ENCODE data around the gene ZDHHC14.
"Not testable (repeated sequence)": the region's sequence is repeated elsewhere in the genome, so short reads cannot be mapped to it uniquely, and the experiment has no call there.

The ZDHHC14 gene

DNA sequence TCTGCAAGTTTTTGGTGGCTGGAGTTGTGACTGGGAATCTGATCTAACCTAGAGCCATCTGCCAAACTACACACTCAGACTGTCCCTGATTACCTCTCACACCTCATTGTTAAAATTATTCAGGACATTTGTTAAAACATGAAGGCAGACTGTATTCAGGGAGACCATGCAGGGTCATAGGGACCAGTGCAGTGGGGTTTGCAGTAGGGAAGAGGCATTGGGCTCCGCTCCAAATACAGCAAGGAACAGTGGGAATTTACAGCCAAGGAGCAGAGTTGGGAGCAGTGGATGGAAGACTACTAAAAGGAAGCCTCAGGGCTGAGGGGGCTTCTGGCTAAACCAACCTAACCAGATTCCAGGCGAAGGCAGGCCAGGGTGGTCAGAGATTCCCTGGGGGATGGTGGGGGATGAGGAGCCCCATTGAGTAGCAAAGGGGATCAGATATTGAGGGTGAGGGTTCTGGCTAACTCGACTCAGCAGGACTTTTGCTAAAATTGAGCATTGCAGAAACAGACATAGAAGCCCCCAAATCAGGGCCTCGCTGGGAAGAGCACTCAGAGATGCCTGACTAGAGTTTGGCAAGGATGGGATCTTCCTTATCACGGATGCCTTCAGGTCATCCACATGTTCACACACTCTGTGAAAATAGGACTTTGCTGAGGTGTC lies 172.0 kb downstream of the ZDHHC14 start:
- no peak for DNase-seq (ENCODE audit: low read depth)

DNA sequence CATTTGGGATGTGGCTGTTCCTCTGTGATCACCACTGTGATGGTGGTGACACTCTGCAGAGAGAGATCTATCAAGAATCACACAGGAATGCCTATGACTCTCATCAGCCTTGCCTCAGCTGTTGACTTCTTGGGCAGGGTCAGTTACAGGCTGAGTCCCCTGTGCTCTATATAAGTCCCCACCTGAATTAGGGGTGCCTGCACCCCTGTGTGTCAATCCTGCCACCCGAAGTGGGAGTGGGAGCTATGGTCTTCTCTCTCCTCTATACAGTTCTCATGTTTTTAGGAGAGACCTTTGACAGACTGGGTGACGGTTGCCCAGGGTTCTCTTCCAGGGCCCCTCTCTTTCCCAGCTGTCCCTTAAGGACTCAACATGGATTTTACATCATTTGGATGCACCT lies 173.8 kb downstream of the ZDHHC14 start:
- no peak for DNase-seq (ENCODE audit: low read depth)

DNA sequence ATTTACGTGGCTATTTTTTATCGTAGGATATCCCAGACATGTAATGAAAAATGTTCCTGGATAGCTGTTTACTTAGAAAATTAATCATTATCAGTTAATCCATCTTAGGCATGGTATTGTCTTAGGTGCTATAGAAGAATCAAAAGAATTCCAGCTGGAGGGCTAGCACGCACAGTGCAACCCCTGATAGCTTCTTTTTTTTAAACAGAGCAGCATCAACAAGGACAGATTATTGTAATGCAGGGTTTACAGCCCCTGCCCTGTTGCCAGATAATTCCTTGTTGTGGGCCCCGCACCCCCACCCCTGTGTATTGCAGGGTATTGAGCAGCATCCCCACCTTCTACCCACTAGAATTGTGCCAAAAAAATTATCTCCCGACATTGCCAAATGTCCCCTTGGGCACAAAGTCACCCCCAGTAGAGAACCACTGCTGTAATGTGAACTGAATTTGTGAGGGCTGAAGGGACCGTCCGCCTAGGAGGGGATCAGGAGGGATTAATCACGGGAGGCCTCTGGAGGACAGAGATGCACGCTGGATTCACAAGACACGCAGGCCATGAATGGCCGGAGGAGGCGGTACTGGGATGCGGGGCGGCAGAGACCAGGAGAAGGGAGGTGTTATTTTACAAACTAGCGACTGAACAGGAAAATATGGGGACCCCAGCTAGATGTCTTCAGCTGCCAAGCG lies 174.6 kb downstream of the ZDHHC14 start:
- DNase-seq (ENCODE audit: low read depth): no peak

DNA sequence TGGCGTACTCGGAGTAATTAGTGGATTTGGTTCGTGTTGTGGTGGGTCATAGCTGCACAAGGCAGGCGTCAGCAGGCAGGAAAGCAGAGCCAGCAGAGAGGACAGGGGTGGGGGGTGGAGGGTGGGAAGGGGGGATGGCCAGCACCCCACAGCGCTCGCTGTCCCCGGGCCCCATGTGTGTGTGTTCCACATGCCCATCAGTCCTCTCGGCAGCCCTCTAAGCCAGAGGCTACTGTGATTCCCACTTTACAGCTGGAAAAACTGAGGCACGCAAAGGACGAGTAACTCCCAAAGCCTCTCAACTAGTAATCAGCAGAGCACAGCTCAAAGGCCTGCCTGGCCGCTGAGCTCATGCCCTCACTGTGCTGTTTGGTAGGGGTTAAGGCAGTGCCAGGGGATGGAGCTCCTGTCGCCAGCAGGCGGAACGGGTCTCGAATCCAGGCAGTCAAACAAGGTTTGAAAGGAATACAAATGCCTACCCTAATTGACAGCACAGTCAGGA lies 175.2 kb downstream of the ZDHHC14 start:
- DNase-seq (ENCODE audit: low read depth): no peak

DNA sequence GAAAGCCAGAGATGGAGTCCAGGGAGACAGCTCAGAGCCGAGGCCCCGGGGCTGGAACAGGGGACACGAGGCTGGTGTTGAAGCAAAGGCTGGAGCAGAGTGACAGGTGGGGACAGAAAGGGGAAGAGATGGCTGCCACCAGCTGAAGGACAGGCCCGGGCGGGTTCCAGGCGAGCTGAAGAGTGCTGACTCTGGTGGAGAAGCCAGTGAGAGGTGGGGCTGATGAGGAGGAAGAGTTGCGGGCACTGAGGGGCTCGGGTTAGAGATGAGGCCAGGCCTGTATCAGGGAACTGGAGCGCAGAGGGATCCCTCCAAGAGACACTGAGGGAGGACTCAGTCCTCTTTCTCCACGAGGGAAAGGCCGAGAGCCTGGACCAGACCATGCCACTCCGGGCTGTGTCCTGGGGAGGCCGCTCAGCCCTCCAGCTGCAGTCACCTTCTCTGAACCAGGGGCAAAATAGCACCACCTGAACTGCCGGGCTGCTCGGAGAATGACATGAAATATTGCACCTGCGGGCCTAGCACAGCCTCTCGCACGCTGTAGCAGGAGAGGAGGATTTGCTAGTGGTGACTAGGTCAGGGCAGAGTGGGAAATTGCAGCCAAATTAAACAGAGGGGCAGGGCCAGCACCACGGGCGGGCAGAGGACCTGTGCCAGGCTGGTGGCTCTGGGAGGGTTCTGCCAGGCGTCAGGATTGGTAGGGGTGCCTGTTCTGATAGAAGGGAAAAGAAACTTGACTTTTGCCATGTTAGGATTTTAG lies 175.9 kb downstream of the ZDHHC14 start:
- no peak for DNase-seq (ENCODE audit: low read depth)

DNA sequence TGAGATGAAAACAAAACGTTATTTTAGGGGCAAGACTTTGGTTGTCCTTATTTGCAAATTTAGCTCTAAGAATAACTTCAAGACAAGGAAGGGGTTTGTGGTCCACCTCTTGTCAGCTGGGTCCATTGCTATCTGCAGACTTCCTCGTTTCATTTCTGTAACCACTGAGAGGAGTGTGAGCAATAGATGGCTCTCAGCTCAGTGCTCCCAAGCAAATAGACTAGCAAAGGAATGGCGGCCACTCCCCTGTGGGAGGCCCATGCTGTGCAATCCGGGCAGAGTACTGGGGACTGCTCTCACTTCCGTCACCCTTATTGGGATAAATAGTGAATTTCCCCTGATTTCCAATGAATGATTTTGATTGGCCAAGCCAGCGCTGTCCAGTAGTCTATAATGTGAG lies 176.6 kb downstream of the ZDHHC14 start:
- DNase-seq (ENCODE audit: low read depth): no peak

DNA sequence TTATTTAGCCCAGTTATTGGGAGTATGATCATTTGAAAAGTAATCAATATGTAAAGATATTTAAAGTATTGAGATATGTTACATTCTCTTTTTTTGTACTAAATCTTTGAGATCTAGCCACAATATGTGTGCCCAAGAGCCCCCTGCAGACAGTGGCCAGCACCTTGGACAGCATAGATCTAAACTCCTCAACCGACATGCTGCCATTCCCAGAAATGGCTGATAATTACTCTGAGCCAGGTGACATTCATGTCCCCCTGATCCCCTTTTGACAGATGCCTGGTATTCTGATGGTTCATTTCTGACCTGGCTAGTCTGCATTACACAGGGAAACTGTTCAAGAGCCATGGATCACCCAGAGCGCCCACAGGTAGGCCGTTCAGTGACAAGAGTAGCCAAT lies 177.1 kb downstream of the ZDHHC14 start:
- DNase-seq (ENCODE audit: low read depth): no peak

DNA sequence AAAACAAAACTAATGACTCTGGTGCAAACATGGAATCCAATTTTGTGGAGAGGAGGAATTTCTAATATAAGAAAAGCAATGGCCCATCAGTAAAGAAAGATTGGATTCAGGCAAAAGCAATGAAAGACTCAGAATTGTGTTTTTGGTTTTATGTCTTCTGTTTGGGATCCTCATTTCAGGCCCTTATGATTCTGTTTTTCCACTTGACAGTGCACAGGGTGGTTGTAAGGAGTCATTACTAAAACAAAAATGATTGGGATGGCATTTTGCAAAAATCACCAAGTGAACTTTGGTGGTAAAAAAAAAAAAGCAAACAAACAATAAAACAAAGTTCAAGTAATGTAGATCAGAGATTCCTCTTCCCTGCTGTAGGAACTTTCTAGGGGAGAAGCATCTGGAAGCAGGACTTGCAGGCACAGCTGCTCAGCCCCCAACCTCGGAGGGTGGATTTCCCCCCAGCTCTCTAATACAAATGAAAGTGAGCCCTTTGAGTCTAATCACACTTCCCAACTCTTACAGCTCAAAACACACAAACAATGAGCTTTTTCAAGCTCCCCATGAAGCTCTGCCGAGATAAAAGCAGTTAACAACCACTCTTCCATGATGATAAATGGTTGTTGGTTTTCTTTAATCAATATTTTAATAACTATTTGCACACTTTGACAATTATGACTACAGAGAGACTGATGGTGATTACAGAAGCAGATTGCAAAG lies 177.7 kb downstream of the ZDHHC14 start:
- no peak for DNase-seq (ENCODE audit: low read depth)

DNA sequence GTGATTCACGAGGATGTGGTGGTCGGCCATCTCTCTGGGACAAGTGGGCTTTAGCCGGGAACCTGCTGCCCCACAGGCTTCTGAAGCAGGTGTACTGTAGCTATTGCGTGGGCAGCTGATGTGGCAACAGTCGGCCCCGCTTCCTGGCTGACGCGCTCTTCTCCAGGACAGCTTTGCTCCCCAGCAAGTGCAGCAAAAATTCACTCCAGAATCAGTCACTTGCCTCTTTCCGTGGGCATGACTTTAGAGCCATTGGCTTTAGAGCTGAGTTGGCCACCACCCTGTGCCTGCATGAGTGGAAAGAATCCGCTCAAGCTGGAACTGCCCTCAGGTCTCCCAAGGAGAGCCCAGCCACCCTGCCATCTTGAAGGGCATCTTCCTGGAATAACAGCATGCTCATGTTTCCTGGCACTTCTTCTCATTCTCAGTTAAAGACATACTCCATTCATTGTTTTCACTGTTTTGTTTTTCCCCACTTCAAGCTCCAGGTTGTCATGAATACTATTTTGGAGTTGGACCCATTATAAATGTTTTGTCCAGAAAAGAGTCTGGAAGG lies 178.3 kb downstream of the ZDHHC14 start:
- no peak for DNase-seq (ENCODE audit: low read depth)

DNA sequence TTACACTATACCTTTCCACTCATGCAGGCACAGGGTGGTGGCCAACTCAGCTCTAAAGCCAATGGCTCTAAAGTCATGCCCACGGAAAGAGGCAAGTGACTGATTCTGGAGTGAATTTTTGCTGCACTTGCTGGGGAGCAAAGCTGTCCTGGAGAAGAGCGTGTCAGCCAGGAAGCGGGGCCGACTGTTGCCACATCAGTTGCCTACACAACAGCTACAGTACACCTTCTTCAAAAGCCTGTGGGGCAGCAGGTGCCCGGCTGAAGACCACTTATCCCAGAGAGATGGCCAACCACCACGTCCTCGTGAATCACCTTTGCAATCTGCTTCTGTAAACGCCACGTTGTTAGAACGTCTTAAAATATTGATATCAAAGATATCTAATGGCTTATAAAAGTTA lies 179.1 kb downstream of the ZDHHC14 start:
- DNase-seq (ENCODE audit: low read depth): not testable (repeated sequence)

DNA sequence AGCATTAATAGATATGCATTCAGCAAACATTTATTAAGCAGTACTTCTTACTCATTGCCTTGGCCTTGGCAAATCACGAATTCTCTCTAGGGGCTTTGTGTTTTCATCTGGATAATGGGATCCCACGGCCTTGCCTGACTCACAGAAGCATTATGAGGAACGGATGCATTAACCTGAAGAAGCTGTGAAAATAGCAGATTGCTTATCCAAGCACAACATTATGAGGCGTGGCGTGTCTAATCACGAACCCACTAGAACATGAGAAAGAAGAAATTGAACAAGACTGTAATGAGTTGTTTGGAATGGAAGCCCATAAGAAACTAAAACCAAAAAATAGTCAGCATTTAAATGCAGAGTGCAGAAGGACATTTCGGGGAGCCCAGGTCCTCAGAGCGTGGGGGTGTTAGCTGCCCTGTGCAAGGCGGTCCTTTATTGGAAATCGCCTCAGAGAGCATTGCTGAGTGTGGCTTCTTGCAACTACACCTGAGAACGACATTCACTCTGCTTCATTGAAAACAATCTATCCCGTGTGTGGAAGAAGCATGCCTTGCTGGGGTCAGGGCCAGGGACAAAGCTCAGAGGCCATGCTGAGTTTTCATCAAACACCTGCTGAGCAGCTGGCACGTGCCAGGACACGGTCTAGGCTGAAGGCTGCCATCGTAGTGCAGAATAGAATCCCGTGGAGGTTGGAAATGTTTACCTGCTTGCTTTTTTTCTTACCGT lies 179.9 kb downstream of the ZDHHC14 start:
- DNase-seq (ENCODE audit: low read depth): no peak

DNA sequence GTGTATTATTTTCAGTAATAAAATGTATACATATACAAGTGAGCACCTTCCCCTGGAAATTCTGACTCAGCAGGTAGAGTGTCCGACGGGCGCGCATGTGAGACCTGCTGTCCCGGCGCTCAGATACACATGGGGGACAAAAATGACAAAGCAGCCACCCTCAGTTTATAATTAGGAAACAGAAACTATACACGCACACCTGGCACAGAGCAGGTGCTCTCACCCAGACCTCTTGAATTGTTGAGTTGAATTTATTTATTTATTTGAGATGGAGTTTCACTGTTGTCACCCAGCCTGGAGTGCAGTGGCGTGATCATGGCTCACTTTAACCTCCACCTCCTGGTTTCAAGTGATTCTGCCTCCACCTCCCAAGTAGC lies 180.4 kb downstream of the ZDHHC14 start:
- DNase-seq (ENCODE audit: low read depth): no peak

DNA sequence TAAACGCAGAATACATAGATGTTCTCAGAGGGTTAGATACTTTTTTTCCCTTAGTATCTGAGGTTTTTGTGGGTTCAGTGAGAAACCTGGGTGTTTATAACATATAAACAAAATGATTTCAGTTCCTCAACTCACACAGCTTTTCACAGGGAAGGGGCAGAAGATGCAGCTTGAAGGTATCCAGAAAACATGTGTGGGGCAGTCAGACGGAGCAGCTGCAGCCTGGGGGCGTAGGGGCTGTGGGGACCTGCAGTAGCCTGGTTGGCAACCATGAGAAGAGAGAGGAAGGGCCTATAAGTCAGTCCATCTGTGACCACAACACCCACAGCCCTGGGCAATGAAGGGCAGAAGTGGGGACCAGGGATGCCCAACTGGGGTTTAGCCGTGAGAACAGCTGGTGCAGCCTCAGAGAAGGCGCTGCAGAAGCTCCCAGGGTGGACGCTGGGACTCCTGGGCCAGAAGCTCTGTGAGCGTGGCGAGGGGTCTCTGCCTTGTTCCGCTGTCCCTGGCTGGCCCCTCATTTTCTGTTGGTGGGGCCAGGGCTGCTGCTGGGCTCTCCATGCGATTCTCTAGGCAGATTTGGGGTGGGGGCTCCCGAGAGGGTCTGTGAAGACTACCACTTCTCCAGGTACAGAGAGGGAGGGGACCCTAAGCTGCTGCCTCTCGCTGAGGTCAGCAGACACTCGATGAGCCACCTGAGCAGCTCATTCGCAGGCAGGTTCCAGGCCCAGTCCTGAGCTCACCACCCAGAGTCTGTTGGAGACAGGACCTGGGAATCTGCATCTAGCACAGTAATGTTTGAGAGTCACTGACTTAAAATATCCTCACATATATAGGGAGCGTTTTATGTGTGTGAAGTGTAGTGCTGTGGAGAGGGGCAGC lies 181.2 kb downstream of the ZDHHC14 start:
- DNase-seq (ENCODE audit: low read depth): no peak

DNA sequence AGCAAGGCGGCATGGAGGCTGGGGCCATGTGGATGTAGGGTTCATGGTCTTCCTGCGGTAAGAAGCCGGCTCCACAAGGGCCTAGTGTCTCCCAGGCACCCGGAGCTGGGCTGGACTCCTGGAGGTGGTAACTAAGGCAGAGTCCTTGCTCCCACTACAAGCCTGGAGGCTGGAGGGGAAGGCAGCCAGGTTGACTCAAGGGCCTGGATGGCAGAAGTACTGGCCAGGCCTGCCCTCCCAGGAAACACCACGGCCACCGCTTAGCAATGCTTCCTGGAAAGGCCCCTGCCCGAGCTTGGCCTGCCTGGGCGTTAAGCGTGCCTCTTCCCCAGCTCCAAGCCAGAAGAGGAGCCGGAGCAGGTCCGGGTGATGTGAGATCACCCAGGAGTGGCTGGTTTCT lies 182.0 kb downstream of the ZDHHC14 start:
- DNase-seq (ENCODE audit: low read depth): no peak

DNA sequence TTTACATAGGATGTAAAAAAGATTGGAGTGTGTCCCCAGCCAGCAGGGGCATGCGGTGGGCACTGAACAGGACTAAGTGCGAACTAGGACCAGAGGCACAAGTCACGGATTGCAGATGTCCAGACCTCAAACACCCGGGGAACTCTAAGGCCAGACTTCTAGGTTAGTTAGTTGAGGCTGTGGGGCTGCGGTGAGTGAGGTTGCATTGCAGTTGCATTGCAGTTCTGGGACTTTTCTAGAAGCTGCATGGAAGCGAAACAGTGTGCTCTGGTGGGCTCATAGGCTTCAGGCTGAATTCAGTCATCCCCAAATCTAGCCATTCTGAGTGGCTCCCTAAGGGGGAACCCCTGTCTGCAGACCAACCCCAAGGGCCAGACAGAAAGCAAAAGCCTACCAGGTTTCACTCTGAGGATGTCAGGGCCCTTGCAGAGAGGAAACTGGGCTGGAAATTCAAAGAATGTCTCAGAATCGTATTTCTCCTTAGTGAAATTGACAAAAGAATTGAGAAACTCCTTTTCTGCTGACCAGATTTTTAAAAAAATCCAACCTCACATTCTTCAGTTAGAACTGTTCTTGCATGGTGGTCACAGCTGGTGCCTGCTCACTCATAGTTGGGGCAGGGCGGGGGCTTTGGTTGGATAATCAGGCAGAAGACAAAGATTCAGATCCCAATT lies 182.8 kb downstream of the ZDHHC14 start:
- no peak for DNase-seq (ENCODE audit: low read depth)

DNA sequence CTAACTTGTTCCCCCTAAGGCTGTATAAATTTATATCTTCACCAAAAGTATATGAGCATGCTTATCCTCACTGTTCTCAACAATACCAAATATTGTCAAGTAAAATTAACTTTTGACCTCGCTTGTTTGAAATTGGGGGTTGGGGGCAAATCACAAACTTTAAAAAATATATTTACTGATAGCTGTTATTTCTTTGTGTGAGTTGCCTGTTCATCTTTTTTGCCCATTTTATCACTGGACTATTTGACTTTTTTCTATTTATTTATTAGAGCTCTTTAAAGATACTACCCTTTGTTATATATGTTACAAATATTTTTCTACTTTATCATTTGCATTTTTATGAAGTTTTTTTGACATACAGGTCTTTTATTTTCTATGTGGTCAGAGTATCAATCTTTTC lies 187.7 kb downstream of the ZDHHC14 start:
- no peak for DNase-seq (ENCODE audit: low read depth)

DNA sequence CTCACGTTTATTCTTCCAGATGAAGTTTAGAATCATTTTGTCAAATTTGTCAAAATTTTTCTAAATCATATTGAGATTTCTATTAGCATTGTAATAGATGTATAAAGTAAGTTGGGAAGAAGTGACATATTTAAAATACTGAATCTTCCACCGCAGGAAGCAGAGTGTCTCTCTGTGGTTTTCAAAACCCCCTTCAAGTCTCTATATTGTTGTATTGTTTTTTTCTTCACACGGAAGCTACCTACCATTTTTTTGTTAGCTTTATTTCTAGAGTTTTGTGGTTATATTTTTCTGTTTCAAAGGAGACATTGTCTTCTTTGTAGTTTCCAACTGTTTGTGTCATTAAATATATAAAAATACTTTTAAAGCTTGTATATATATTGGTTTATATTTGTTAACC lies 188.6 kb downstream of the ZDHHC14 start:
- no peak for DNase-seq (ENCODE audit: low read depth)

DNA sequence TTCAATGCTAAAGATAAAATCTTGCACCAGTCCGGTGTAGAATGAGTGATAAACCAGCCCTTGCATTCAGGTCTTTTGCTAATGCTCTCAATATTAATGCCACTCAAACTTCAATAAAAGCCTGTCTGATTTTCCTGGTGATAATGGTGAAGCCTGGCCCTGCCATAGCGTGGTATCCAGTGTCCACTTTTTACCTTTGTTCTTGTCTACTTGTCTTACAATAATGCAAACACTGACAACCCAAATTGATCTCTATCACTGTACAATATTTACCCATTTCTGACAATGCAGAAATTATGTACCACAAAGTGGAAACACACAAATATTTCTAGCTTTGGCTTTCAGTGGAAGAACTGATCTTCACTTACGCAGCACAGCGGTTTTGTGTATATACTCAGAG lies 189.1 kb downstream of the ZDHHC14 start:
- no peak for DNase-seq (ENCODE audit: low read depth)

DNA sequence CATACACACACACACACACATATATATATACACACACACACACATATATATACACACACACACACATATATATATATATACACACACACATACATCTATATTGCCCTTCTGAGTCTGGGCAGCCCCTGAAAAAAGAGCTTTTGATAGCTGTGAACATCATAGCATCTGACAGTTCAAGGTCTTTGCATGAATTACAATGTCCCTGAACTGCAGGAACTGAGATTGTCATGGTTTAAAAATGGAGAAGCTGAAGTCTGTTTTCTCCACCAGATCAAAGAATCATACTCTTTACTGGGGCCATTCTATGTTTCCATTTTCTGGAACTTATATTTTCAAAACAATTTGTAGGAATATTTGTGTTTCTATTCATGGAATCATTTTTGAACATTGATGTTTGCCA lies 189.8 kb downstream of the ZDHHC14 start:
- no peak for DNase-seq (ENCODE audit: low read depth)

DNA sequence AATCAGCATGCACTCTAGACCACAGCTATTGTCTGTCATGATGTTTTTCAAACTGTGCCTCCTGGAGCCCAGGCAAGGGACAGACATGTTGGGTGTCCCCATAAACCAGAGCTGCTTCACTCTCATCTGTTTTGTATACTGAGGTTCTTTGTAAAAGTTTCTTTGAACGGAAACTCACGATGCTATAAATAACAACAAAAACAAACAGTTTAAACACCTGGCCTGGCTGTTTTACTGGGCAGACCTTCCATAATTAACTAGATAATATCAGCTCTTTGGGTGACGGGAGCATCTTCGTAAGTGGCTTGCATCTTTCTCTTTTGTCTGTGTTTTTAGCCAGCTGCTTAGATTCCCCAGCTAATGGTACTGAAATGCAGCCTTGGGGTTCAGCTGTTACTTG lies 190.3 kb downstream of the ZDHHC14 start:
- no peak for DNase-seq (ENCODE audit: low read depth)

Measured in stimulated activated CD8-positive, alpha-beta memory T cell treated with anti-CD3 and anti-CD28 coated beads, Interleukin-15, amount 100 ng/mL, for 24 hours (primary cell).